ENCODE results near the gene RPS19BP1. TPM values are rescaled to one million over a fixed set of nuclear protein-coding genes. Genes with fewer than 3 reads are reported as not detected.

RPS19BP1 gene
- total and polyA plus RNA-seq, 2 of the 8 experiments (the other 6 are each of a cell fraction or from before 2014, with no cell fraction given): 77.9 to 97.9 TPM

DNA sequence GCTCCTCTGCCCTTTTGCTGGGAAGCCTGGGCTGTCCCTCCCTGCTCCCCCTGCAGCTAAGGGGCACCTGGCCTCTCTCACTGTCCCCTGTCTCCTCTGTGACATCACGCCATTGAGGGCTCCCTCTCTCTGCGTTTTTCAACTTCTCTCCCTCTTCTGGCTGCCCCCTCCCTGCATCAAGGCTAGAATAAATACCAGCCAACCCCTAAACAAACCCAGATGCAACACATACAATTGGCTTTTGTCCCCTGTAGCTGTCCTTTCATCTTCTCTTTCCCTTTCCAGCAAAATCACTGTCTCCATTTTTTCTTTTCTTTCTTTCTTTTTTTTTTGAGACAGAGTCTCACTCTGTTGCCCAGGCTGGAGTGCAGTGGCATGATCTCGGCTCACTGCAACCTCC lies 33.7 kb downstream of the RPS19BP1 start (continued):
- TF ChIP-seq CHD7 (IDR thresholded peaks at IDR 0.05; ENCODE audit: insufficient replicate concordance, low read length) (no peak), CEBPB (IDR thresholded peaks at IDR 0.05; ENCODE audit: low read depth, low read length) (no peak), SP1 (IDR thresholded peaks at IDR 0.05; ENCODE audit: low read depth, low read length) (no peak), HDAC6 (IDR thresholded peaks at IDR 0.05; ENCODE audit: low read depth, low read length) (no peak), MAX (IDR thresholded peaks at IDR 0.05) (no peak), CREB1 (IDR thresholded peaks at IDR 0.05) (no peak), SIRT6 (IDR thresholded peaks at IDR 0.05; ENCODE audit: low read length) (no peak), JUND (IDR thresholded peaks at IDR 0.05; ENCODE audit: low read length) (no peak), TAF1 (IDR thresholded peaks at IDR 0.05; ENCODE audit: low read depth, low read length) (no peak), FOSL1 (IDR thresholded peaks at IDR 0.05; ENCODE audit: insufficient read depth, low read depth, low read length) (no peak), CBX5 (IDR thresholded peaks at IDR 0.05; ENCODE audit: low read depth, low read length) (no peak), RNF2 (IDR thresholded peaks at IDR 0.05; ENCODE audit: borderline replicate concordance, low read depth, low read length, missing control alignments, poor library complexity, severe bottlenecking) (no peak), CHD2 (IDR thresholded peaks at IDR 0.05; ENCODE audit: low read length) (no peak)
